Suprapubic skin (tissue), 4 donors: ENCODE measurements around the gene HOXA1.

Source experiments
- POLR2A ChIP-seq, 2 donors: fragments of 450-650 bp; IDR thresholded peaks; one replicate each; pipeline ENCODE4 v1.6.1; 2017; ENCODE audit warnings: antibody characterized with exemption in 2 of 2, mild to moderate bottlenecking in 2 of 2, moderate library complexity in 2 of 2
- POLR2AphosphoS5 ChIP-seq, 3 donors: sonication (generic); formaldehyde crosslinking; IDR thresholded peaks; one replicate each; pipeline ENCODE4 v1.6.1; 2017; ENCODE audit warnings: antibody characterized with exemption in 3 of 3
- TF ChIP-seq, protein P1 (sequence below), 2 donors: fragments of 200-600 bp in 1 of 2; fragments of 450-650 bp in 1 of 2; sonication (generic) in 1 of 2; IDR thresholded peaks; one replicate each; pipeline ENCODE4 v1.5.1; 2016 to 2019; ENCODE audit warnings: antibody characterized with exemption in 2 of 2, mild to moderate bottlenecking in 1 of 2, moderate library complexity in 1 of 2

- TF ChIP-seq, protein P1, sequence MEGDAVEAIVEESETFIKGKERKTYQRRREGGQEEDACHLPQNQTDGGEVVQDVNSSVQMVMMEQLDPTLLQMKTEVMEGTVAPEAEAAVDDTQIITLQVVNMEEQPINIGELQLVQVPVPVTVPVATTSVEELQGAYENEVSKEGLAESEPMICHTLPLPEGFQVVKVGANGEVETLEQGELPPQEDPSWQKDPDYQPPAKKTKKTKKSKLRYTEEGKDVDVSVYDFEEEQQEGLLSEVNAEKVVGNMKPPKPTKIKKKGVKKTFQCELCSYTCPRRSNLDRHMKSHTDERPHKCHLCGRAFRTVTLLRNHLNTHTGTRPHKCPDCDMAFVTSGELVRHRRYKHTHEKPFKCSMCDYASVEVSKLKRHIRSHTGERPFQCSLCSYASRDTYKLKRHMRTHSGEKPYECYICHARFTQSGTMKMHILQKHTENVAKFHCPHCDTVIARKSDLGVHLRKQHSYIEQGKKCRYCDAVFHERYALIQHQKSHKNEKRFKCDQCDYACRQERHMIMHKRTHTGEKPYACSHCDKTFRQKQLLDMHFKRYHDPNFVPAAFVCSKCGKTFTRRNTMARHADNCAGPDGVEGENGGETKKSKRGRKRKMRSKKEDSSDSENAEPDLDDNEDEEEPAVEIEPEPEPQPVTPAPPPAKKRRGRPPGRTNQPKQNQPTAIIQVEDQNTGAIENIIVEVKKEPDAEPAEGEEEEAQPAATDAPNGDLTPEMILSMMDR (IDR thresholded peaks at IDR 0.05), result no peak
- no peak for TF ChIP-seq POLR2AphosphoS5 (IDR thresholded peaks at IDR 0.05)
- no peak for TF ChIP-seq POLR2A (IDR thresholded peaks at IDR 0.05)
These were observed 21.4 kb upstream of the HOXA1 start for GRCh38 chr7:27116962-27117886.
